ENCODE results near the gene CDKL1.
"Not testable (repeated sequence)": the region's sequence is repeated elsewhere in the genome, so short reads cannot be mapped to it uniquely, and the experiment has no call there.

CDKL1 gene

DNA sequence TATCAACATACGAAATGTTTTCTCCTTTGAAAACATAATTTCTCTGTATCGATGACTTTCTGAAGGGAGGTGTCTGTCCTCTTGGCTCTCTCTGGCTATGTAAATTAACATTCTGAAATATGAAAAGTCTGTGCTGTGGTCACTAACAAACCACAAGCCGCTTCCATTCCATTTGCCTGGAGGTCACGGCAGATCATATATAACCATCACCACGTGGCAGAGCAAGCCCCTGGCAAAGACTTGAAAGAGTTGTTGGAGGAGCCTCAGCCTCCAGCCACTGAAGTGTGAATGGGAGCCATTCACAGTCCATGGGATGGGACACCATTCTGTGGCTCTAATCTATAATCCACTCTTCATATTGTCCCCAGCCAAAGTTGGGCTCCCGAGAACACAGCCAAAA lies 39.6 kb downstream of the CDKL1 start:
- CTCF ChIA-PET, result interaction anchor here (1.9 kb wide), 1 partner anchor 40 kb away, joined by 6 read pairs; no protein-coding TSS in a partner anchor

GRCh38 chr14:50356283-50356682 lies 40.4 kb downstream of the CDKL1 start:
- POLR2A ChIA-PET; H3K4me3 ChIP-seq (ENCODE audit: low read depth, low read length); DNase-seq (ENCODE audit: low read depth, low spot score): not testable (repeated sequence)
- CTCF ChIA-PET, result interaction anchor here (1.2 to 1.9 kb wide), 2 partner anchors 9 to 39 kb away, joined by 4 to 6 read pairs; no protein-coding TSS in a partner anchor

More for the DNA sequence above, 39.6 kb downstream of the CDKL1 start:
- H3K4me3 ChIP-seq (ENCODE audit: low read depth, low read length), result no peak overlapping the region
- no peak for TF ChIP-seq CTCF (IDR thresholded peaks at IDR 0.05; ENCODE audit: insufficient read depth, low read length, missing control alignments)
- DNase-seq (ENCODE audit: low read depth, low spot score), result no peak
- POLR2A ChIA-PET, result no interaction called here

DNA sequence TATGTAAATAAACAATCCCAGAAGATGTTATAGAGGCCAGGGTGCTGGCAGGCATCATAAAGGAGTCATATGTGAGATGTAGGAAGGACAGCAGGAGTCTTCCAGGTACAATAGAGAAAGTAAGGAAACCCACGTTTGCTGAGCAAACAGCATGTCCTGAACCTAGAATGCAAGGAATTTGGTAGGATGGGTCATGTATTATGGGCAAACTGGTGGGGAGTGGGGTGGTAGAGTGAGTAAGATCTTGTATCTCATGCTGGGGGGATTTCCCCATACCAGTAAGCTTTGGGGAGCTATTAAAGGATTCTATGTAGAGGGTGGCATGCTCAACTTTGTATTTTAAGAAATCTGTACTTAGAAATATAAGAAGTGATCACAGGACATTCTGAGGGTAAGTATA lies 41.0 kb downstream of the CDKL1 start:
- DNase-seq (ENCODE audit: low read depth, low spot score), result no peak
- CTCF ChIA-PET, result interaction anchor here (0.8 to 1.9 kb wide), 3 partner anchors 8 to 38 kb away, joined by 3 to 6 read pairs (median 4); no protein-coding TSS in a partner anchor
- H3K4me3 ChIP-seq (ENCODE audit: low read depth, low read length), result no peak overlapping the region
- no peak for TF ChIP-seq CTCF (IDR thresholded peaks at IDR 0.05; ENCODE audit: insufficient read depth, low read length, missing control alignments)
- POLR2A ChIA-PET, result no interaction called here

- CTCF ChIA-PET, result interaction anchor here (1.8 kb wide), 1 partner anchor 33 kb away, joined by 5 read pairs; no protein-coding TSS in a partner anchor
Observed at GRCh38 chr14:50354527-50354926, 42.2 kb downstream of the CDKL1 start.

GRCh38 chr14:50353126-50353525 lies 43.6 kb downstream of the CDKL1 start:
- TF ChIP-seq CTCF (IDR thresholded peaks at IDR 0.05; ENCODE audit: insufficient read depth, low read length, missing control alignments), result no peak
- CTCF ChIA-PET, result no interaction called here
- POLR2A ChIA-PET, result no interaction called here
- H3K4me3 ChIP-seq (ENCODE audit: low read depth, low read length), result no peak overlapping the region
- no peak for DNase-seq (ENCODE audit: low read depth, low spot score)

More at GRCh38 chr14:50354527-50354926, 42.2 kb downstream of the CDKL1 start:
- no peak for TF ChIP-seq CTCF (IDR thresholded peaks at IDR 0.05; ENCODE audit: insufficient read depth, low read length, missing control alignments)
- no peak overlapping the region for H3K4me3 ChIP-seq (ENCODE audit: low read depth, low read length)
- POLR2A ChIA-PET, result no interaction called here
- no peak for DNase-seq (ENCODE audit: low read depth, low spot score)

DNA sequence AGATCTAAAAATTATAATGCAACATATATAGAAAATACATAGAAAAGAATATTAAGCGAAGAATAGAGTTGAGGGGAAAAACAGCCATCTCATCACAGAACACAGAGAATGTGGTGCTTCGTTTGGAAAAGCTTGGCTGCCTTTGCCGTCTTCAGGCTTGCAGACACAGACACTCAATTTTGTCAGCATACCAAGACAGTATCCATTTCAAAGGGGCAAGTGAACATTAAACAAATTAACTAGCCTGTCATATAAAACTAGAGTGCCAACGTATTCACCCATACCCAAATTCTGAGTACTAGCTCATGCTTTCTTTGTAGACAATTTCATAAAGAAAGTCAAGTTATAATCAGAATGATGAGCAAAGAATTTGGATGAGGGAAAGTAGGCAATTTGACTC lies 44.1 kb downstream of the CDKL1 start:
- no peak overlapping the region for H3K4me3 ChIP-seq (ENCODE audit: low read depth, low read length)
- CTCF ChIA-PET, result no interaction called here
- TF ChIP-seq CTCF (IDR thresholded peaks at IDR 0.05; ENCODE audit: insufficient read depth, low read length, missing control alignments), result no peak
- POLR2A ChIA-PET, result no interaction called here
- DNase-seq (ENCODE audit: low read depth, low spot score), result no peak

- ChIA-PET CTCF (interaction anchor here (0.6 to 0.9 kb wide), 4 partner anchors 16 to 617 kb away, joined by 3 to 4 read pairs (median 3); no protein-coding TSS in a partner anchor), POLR2A (no interaction called here)
- no peak overlapping the region for H3K4me3 ChIP-seq (ENCODE audit: low read depth, low read length)
- no peak for TF ChIP-seq CTCF (IDR thresholded peaks at IDR 0.05; ENCODE audit: insufficient read depth, low read length, missing control alignments)
- no peak for DNase-seq (ENCODE audit: low read depth, low spot score)
Observed at GRCh38 chr14:50350975-50351374, 45.7 kb downstream of the CDKL1 start.
